Measurements from ENCODE around the gene RNF144B.
"Not testable (repeated sequence)": the region's sequence is repeated elsewhere in the genome, so short reads cannot be mapped to it uniquely, and the experiment has no call there.

The RNF144B gene

DNA sequence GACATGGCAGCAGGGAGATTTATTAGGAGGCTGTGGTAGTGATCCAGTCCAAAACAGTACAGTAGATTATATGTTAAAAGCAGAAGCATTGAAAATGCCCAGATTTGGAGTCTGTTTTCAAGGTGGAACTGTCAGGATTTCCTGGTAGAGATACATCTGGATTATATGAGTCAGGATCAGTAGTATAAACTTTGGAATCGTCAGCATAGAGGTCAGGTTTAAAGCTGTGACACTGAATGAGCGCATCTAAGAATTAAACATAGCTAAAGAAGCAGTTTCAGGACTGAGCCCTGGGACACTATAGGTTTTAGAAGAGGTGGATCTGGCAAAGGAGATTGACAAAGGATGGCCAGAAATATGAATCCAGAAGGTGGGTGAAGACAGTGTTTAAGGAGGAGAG is 60.4 kb downstream of the RNF144B start:
- no peak for DNase-seq

DNA sequence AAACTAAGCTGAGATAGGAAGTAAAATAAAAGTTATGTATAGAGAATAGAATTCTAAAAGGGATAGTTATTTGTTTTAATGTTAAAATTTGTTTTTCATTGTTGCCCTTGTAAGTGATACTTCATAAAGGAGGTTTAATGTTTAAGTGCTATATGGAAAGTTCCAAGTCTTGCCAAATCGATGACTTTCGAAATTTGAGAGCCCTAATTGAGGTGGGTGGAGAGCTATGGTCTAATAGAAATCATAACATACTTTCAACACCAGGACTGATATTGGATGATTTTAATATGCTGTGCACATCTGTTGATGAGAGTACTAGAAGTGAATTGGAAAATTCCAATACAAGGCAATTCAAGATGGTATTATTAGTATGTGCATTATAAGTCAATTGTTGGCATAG is 64.6 kb downstream of the RNF144B start:
- DNase-seq: no peak

DNA sequence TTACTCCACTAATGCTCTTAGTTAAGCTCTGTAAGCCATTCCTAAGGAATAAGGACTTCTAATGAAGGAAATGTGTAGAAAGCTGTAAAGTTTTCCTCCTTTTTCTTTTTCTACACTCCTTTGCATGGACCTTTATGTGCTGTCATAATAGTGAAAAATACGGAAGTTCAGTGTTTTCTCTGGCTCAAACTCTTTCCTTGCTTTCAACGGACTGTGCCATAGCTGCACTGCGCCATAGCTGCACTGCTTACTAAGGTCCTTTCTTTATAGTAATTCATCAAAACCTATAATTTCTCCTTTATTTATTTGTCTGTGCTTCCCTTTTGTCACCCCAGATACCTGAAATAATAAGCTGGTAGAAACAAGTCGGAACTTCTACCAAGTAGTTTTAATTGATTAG is 67.3 kb downstream of the RNF144B start:
- no peak for DNase-seq

DNA sequence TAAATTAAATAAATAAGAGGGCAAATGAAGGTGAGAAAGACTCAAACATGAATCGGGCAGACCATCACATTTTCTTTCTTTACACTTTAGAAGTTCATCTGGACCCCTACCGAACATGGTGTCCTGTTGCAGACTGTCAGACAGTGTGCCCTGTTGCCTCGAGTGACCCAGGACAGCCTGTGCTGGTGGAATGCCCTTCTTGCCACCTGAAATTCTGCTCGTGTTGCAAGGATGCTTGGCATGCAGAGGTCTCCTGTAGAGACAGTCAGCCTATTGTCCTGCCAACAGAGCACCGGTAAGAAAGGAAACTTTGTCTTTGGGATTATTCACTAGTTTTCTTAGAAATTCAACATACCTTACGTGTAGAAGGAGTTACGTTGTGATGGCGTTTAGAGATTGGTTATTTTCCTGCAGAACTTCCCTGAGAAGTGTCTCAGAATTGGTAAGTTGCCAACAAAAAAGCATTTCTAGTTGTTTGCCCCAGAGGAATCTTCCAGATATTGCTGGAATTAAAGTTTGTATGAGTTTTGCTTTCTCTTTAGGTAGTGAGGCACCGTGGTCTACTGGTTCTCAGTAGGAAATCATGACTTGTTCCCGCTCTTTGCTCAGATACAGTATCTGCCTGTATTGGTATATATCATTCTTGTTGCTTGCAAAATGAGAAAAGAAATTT is 70.1 kb downstream of the RNF144B start:
- no peak for DNase-seq

DNA sequence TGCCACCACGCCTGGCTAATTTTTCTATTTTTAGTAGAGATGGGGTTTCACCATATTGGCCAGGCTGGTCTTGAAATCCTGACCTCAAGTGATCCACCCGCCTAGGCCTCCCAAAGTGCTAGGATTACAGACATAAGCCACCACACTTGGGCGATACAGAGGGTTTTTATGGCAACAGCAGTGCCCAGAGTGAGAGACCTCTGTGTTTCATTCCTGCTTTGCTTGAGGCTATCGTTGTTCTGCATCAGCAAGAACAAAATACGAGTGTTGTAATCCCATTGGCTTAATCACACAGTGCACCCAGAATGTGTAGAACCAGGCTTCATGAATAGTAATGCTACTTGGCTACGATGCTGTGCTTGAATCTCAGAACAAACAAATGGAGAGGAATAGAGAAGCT is 70.9 kb downstream of the RNF144B start:
- DNase-seq: not testable (repeated sequence)

DNA sequence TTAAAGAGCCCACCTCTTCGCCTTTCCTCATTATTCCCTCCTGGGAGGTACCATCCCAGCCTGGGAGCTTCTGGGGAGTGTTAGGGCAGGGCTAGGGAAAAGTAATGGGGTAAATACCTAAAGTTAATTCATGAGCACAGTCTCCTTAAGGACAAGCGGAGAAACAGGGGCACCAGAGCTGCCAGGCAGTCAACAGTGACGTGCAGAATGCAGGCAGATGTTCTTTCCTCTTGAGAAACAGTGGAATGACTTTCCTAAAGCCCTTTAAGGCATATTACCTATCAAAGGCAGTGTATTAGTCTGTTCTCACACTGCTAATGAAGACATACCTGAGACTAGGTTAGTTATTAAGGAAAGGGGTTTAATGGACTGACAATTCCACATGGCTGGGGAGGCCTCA is 76.3 kb downstream of the RNF144B start:
- no peak for DNase-seq

DNA sequence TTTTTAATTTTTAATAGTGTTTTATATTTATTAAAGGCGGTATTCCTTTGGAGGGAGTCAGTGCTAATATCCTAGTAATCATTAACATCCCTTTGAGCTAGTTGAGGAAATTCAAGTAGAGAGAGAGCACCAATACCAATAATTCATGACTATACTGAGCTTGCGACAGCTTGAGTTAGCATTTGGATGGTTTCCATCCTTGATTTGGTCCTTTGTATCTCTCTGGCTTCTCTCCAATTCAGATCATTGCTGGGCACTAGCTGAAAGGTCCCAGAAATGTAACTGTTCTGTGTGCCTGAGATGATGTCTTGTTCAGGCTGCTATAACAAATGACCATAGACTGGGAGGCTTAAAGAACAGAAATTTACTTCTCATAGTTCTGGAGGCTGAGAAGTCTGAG is 77.0 kb downstream of the RNF144B start:
- DNase-seq: no peak

GRCh38 chr6:18465410-18466154 is 78.4 kb downstream of the RNF144B start:
- DNase-seq: no peak

DNA sequence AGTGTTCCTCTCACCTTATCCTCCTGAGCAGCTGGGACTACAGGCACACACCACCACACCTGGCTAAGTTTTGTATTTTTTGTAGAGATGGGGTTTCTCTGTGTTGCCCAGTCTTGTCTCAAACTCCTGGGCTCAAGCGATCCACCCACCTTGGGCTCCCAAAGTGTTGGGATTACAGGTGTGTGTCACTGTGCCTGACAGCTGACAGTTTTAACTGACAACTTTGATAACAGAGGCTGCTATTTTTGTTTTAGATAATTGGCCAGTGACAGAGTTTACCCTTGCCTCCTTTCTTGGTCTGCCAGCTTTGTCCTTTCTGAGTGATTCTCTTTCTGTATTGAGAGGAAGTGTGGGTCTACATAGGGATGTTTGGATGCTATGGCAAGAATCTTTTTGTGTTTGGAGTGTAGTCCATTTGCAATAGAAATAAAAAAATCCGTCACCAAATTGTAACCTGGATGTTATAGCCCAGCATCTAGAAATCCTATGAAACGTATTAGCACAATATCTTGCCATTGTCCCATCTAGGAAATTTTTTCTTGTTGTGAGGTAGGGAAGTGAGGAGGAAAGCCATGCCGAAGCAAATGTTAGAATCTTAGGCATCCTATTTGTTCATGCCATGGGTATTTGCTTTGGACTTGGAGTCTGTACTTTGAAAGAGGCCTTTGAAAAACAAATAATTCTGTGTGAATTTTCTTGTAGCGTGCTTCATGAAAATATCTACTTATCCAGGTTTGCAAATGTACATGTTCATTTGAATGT is 80.8 kb downstream of the RNF144B start:
- no peak for DNase-seq

- no peak for DNase-seq
Observed at GRCh38 chr6:18468503-18468843, 81.3 kb downstream of the RNF144B start.

DNA sequence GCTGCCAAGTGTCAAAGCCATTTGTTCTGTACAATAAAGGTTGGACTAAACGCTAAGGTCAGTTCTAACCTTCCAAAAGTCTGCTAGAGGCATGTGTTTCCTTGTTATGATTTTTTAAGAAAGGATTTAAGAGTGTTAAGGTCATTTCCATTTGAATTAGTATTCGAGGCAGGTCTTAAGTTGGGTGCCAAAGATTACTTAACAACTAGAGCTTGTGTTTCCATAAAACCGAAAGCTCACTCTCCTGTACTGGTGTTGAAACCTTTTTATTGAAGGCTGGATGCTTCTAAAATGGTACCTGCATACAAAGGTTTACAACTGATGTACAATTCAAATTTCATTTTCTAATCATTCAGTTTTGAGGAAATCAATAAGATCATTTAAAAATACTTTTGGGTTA is 82.4 kb downstream of the RNF144B start:
- no peak for DNase-seq

- DNase-seq: no peak
Observed at GRCh38 chr6:18471232-18471964, 84.2 kb downstream of the RNF144B start.

DNA sequence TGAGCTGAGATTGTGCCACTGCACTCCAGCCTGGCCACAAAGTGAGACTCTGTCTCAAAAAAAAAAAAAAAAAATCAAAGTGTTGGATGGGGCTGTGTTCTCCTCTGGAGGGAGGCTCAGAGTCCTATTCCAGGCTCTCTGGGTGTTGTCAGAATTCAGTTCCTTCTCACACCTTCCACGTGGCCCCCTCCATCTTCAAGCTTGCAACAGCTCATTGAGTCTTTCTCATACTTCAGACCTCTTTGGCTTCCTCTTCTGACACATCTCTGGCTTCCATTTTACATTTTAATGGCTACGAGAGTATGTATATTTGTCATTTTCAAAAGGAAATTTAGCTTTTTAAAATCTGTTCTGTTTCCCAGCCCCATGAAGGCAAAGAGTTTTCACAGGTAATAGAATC is 85.8 kb downstream of the RNF144B start:
- no peak for DNase-seq

DNA sequence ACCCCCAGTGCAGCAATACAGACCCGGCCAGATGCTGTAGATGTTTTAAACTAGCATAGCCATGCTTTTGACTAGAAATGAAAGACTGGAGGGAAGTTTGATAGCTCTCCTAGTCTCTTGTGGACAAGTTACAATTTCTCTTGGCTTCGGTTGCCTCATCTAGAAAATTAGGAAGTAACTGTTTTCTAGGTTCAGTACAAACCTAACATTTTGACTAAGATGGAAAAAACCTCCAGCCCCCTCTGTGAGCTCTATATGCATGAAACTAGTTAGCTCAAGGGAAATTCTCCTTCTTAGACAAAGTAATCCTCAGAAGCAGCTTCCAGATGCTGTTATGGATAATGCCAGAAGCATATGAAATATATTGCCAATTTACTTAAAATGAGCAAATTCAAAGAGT is 86.6 kb downstream of the RNF144B start:
- no peak for DNase-seq

DNA sequence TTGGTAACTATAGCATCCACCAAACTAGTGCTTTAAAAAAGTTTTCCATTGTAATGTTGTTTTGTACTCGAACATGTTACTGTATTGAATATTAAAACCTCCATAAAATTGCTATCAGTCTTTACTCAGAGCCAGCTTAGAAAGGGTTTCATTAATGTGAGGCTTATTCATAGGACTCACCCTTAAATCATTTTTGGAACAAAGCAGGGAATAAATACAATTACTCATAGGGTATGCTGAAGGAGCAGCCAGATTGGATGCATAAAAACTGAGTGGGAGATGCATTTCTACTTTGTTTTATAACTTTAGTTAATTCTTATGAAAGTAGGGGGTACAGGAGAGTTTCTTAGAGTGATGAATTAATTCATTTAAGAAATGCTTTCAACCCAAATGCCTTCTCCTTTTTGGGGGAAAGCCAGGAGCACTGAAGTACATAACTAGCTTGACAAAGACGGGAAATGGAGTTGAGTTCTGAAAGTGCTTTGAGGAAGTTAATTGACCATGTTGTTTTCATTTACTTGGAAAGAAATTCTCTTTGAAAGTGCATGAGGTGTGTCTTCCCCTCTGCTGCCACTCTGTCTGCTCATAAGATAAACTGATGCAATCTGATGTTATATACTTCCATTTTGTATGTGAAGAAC is 90.3 kb downstream of the RNF144B start:
- DNase-seq: no peak

DNA sequence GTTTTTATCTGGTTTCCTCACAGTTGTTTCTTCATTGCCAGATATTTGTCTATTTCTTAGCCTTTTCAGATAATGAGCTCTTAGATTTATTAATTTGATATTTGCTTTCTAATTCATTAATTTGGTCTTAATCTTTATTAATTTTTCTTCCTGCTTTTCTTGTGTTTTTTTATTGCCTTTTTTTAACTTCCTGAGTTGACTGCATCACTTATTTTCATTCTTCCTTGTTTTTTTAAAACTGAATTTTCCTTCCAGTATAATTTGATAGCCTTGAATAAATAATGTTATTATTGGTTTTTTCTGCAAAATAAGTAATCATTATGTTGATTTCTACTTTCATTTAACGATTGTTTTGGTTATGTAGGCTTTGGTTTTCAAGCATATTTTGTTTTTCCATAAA is 91.5 kb downstream of the RNF144B start:
- no peak for DNase-seq

DNA sequence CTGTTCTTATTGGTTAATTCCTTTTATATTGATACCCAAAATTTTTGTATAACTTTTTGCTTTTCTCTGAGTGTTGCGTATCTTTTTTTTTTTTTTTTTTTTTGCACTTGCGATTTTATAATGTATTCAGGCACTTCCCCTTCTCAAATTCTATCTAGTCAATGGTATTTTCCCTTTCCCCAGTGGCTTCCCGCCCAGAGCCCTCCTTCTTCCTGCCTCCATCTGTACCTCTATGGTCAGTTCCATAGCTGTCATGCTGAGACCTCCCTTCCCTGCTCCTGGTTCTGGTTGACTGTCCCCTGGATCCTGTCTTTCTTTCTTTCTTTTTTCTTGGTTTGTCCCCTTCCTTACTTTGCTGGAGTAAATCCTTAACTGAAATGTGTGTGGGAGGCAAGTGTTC is 94.7 kb downstream of the RNF144B start:
- no peak for DNase-seq

DNA sequence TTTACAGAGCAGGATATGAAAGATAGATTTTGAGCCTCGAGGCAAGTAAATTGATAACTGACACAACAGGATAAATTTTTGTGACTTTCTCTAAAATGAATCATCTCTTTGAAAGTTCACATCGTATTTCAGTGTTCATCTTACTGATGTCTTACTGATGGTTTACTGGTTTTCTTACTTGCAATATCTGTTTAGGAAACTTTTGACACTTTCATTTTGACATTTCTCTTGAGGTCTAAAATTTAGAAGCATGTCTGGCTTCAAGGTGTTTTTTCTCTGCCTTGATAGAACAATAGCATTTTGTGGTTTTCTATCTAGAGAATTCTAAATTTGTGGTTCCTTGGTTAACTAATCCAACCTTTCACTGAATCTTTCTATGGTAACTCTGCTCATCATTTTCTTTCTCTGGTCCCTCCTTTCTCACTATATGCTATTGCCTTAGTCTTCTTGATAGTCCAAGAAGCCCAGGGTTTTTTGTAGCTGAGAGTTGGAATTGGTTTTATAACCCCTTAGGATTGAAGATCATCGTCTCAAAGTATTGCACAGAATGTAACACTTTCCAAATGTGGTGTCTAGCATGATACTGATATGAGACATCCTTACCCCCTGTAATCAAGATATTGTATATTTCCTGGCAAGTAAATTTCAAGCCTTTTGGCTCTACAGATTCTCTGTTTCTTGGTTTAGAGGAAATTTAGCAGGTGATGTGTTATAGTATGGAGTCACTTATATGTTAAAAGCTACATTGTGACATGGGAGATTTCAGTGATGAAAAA is 98.7 kb downstream of the RNF144B start:
- no peak for DNase-seq

DNA sequence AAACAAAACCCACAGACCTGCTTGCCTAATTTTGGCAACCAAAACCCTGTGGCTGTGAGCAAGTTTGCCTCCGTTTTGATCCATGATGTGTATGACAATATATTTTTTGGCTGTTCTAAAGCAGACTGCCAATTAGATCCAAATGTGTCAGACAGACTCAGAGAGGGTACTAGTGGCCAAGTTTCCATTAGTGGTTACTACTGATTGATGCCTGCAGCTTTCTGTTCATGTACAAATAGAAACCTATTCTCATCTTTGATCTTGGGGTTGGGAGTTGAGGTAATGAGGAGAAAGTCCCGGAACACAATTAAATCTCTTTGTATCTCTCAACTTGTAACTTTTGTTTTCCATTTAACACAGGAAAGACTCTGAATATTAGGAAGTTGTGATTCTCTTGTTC is 100.9 kb downstream of the RNF144B start:
- no peak for DNase-seq

GRCh38 chr6:18488526-18489270 is 101.5 kb downstream of the RNF144B start:
- DNase-seq: no peak

DNA sequence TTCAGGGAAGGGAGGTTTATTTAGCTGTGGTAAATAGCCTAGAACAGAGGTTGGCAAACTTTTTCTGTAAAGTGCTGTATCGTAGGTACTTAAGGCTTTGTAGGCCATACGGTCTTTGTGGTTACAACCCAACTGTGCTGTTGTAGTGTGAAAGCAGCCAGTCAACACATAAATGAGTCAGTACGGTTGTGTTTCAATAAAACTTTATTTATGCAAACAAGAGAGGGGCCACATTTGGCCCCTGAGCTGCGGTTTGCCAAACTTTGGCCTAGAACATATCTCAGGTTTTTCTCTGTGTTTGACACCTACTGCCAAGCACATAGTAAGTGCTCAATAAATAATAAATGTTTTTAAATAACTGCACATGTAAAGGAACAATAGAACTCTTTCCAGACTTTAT is 102.2 kb downstream of the RNF144B start:
- DNase-seq: no peak
